ENCODE results near the gene IRGC.

The IRGC gene

DNA sequence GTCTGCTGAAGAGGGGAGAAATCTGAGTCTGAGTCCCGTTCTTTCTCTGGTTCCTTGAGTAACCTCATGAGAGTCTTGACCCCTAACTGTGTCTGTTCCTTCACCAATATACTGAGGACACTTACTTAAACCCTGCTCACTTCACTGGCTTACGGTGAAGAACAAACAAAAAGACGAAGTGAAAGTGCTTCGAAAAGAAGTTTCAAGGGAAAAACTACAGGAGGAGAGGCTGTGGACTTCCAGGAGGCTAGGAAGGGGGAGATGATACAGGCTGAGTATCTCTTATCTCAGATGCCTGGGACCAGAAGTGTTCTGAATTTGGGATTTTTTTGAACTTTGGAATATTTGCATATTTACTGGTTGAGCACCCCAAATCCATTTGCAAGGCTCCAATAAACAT, 32.8 kb downstream of the IRGC start:
- Histone ChIP-seq H3K4me1 (ENCODE audit: low read length) (peaks cover 6% of the 10 kb centered on the region), H3K27ac (ENCODE audit: low read length) (no peak overlapping the region), H3K36me3 (replicated peaks; ENCODE audit: insufficient read depth, low read length) (peaks cover 5% of the 10 kb centered on the region), H4K20me1 (ENCODE audit: insufficient read depth, low read length) (no peaks in the 10 kb centered on the region), H3K4me2 (ENCODE audit: low read depth, low read length) (no peak overlapping the region), H3F3A (ENCODE audit: insufficient read depth, low read length) (no peaks in the 10 kb centered on the region; the same call in 1 of the 2 replicates), H3K27me3 (replicated peaks; ENCODE audit: insufficient read depth, low read length) (no peaks in the 10 kb centered on the region), H2AFZ (ENCODE audit: low read length) (no peak overlapping the region), H3K9ac (ENCODE audit: low read length) (no peak overlapping the region), H3K9me2 (replicated peaks; ENCODE audit: insufficient read depth, low read length) (no peaks in the 10 kb centered on the region), H3K79me2 (ENCODE audit: low read length) (peaks cover 43% of the 10 kb centered on the region), H3K4me3 (ENCODE audit: low read length) (no peak overlapping the region), H3K9me3 (replicated peaks; ENCODE audit: insufficient read depth, low read length) (no peaks in the 10 kb centered on the region)
- no peak for DNase-seq
- TF ChIP-seq EZH2phosphoT487 (IDR thresholded peaks at IDR 0.05; ENCODE audit: low read length) (no peak), EZH2 (optimal IDR thresholded peaks at IDR 0.05; ENCODE audit: low read depth, low read length) (no peak)
- TF ChIP-seq, protein P1, sequence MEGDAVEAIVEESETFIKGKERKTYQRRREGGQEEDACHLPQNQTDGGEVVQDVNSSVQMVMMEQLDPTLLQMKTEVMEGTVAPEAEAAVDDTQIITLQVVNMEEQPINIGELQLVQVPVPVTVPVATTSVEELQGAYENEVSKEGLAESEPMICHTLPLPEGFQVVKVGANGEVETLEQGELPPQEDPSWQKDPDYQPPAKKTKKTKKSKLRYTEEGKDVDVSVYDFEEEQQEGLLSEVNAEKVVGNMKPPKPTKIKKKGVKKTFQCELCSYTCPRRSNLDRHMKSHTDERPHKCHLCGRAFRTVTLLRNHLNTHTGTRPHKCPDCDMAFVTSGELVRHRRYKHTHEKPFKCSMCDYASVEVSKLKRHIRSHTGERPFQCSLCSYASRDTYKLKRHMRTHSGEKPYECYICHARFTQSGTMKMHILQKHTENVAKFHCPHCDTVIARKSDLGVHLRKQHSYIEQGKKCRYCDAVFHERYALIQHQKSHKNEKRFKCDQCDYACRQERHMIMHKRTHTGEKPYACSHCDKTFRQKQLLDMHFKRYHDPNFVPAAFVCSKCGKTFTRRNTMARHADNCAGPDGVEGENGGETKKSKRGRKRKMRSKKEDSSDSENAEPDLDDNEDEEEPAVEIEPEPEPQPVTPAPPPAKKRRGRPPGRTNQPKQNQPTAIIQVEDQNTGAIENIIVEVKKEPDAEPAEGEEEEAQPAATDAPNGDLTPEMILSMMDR (IDR thresholded peaks at IDR 0.05; ENCODE audit: low read length), result no peak

DNA sequence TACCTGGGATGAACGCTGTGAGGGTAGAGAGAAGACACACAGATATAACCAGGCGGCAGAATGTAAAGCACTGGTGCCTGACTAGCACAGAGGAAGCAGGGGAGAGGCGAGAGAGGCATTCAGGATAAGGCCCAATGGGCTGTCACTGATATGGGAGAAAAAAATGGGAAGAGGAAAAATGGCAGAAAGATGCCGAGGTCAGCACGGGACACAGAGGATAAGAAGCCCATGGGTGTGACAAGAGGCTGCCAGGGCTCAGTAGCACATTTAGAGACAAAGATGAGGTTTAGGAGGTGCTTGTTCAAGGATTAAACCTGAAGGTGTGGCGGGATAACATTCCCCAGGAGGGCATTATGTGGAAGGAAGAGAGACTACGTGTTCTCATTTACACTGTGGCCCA, 33.3 kb downstream of the IRGC start:
- no peaks in the 10 kb centered on the region for H4K20me1 ChIP-seq (ENCODE audit: insufficient read depth, low read length)
- H3K4me3 ChIP-seq (ENCODE audit: low read length), result no peak overlapping the region
- TF ChIP-seq, protein P1 (IDR thresholded peaks at IDR 0.05; ENCODE audit: low read length), result no peak
- no peak for DNase-seq
- H3K4me2 ChIP-seq (ENCODE audit: low read depth, low read length), result no peak overlapping the region
- peaks cover 2% of the 10 kb centered on the region; the same call in 1 of the 2 replicates for H3F3A ChIP-seq (ENCODE audit: insufficient read depth, low read length)
- H3K36me3 ChIP-seq (replicated peaks; ENCODE audit: insufficient read depth, low read length), result peaks cover 5% of the 10 kb centered on the region
- no peak overlapping the region for H3K9ac ChIP-seq (ENCODE audit: low read length)
- no peak overlapping the region for H3K27ac ChIP-seq (ENCODE audit: low read length)
- H3K9me3 ChIP-seq (replicated peaks; ENCODE audit: insufficient read depth, low read length), result no peaks in the 10 kb centered on the region
- no peak overlapping the region for H2AFZ ChIP-seq (ENCODE audit: low read length)
- H3K4me1 ChIP-seq (ENCODE audit: low read length), result peaks cover 6% of the 10 kb centered on the region
- no peaks in the 10 kb centered on the region for H3K27me3 ChIP-seq (replicated peaks; ENCODE audit: insufficient read depth, low read length)
- no peaks in the 10 kb centered on the region for H3K9me2 ChIP-seq (replicated peaks; ENCODE audit: insufficient read depth, low read length)
- peaks cover 48% of the 10 kb centered on the region for H3K79me2 ChIP-seq (ENCODE audit: low read length)

DNA sequence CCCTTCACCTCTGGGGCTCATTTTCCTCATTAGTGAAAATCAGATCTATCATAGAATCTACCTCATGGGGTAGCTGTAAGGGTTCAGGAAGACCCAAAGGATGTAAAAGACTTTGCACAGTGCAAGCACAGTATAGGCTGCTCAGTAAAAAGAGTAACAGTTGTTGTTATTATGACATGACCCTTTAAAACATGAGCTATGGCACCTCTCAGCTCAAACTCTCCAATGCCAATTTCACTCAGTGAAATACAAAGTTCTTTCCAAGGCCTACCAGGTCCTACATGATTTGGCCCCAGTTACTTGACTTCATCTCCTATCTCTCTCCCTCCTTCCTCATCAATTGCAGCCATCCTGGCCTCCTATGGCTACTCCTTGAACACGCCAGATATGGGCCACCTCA, 34.0 kb downstream of the IRGC start:
- H3K9me2 ChIP-seq (replicated peaks; ENCODE audit: insufficient read depth, low read length), result no peaks in the 10 kb centered on the region
- H4K20me1 ChIP-seq (ENCODE audit: insufficient read depth, low read length), result no peaks in the 10 kb centered on the region
- peaks cover 48% of the 10 kb centered on the region for H3K79me2 ChIP-seq (ENCODE audit: low read length)
- peaks cover 1% of the 10 kb centered on the region for H3K36me3 ChIP-seq (replicated peaks; ENCODE audit: insufficient read depth, low read length)
- no peak overlapping the region for H3K27ac ChIP-seq (ENCODE audit: low read length)
- TF ChIP-seq, protein P1 (IDR thresholded peaks at IDR 0.05; ENCODE audit: low read length), result no peak
- TF ChIP-seq EZH2 (optimal IDR thresholded peaks at IDR 0.05; ENCODE audit: low read depth, low read length) (no peak), EZH2phosphoT487 (IDR thresholded peaks at IDR 0.05; ENCODE audit: low read length) (no peak)
- no peak overlapping the region for H3K4me2 ChIP-seq (ENCODE audit: low read depth, low read length)
- no peak for DNase-seq
- H3K4me1 ChIP-seq (ENCODE audit: low read length), result peaks cover 6% of the 10 kb centered on the region
- H3K9ac ChIP-seq (ENCODE audit: low read length), result no peak overlapping the region
- no peak overlapping the region for H3K4me3 ChIP-seq (ENCODE audit: low read length)
- no peaks in the 10 kb centered on the region for H3K9me3 ChIP-seq (replicated peaks; ENCODE audit: insufficient read depth, low read length)
- peaks cover 4% of the 10 kb centered on the region; the same call in 1 of the 2 replicates for H3F3A ChIP-seq (ENCODE audit: insufficient read depth, low read length)
- H3K27me3 ChIP-seq (replicated peaks; ENCODE audit: insufficient read depth, low read length), result no peaks in the 10 kb centered on the region
- no peak overlapping the region for H2AFZ ChIP-seq (ENCODE audit: low read length)

All from MM.1S (cell line).